Stomach (tissue), 9 donors: ENCODE results near the gene NUP85. TPM values are rescaled to one million over a fixed set of nuclear protein-coding genes. Genes with fewer than 3 reads are reported as not detected.
"Not testable (repeated sequence)": the region's sequence is repeated elsewhere in the genome, so short reads cannot be mapped to it uniquely, and the experiment has no call there.

Experiments used
- DNase-seq, 2 donors: peaks; one replicate each; pipeline versions ENCODE4 v3.0.0 to v3.0.0-alpha.2; 2013 to 2019
- H3K27ac ChIP-seq, 5 donors: fragments of 200-600 bp in 4 of 5; sonication (generic) in 4 of 5; one replicate each; pipeline ENCODE4 v1.5.1; 2013 to 2019; ENCODE audit warnings: mild to moderate bottlenecking in 1 of 5, moderate library complexity in 1 of 5
- H3K27me3 ChIP-seq, 3 donors: fragments of 200-600 bp; sonication (generic); one replicate each; pipeline ENCODE4 v1.5.1; 2017 to 2019; ENCODE audit warnings: mixed run types in 1 of 3
- H3K36me3 ChIP-seq, 4 donors: fragments of 200-600 bp; sonication (generic); 1 replicate in 3 of 4; 2 replicates in 1 of 4; pipeline ENCODE4 v1.5.1; 2016 to 2019
- H3K4me1 ChIP-seq, 4 donors: fragments of 200-600 bp; sonication (generic); one replicate each; pipeline ENCODE4 v1.5.1; 2016 to 2019
- H3K4me3 ChIP-seq, 4 donors: fragments of 200-600 bp; sonication (generic) in 3 of 4; one replicate each; pipeline ENCODE4 v1.5.1; 2016 to 2019; ENCODE audit warnings: mild to moderate bottlenecking in 1 of 4
- H3K9me3 ChIP-seq, 4 donors: fragments of 200-600 bp; sonication (generic); one replicate each; pipeline ENCODE4 v1.5.1; 2016 to 2019
- CTCF ChIP-seq, 7 experiments: fragments of 450-650 bp in 4 of 7; fragments of 200-600 bp in 3 of 7; sonication (generic) in 3 of 7; IDR thresholded peaks; one replicate each; pipeline ENCODE4 v1.5.1; 2016 to 2019; ENCODE audit warnings: antibody characterized with exemption in 7 of 7, control low read depth in 2 of 7, mild to moderate bottlenecking in 1 of 7
- EP300 ChIP-seq: sonication (generic); formaldehyde crosslinking; IDR thresholded peaks from one replicate; pipeline ENCODE4 v1.6.1; 2017; ENCODE audit warnings: antibody characterized with exemption
- POLR2A ChIP-seq, 4 donors: fragments of 450-650 bp; IDR thresholded peaks; one replicate each; pipeline ENCODE4 v1.6.1; 2016; ENCODE audit warnings: antibody characterized with exemption in 4 of 4, control low read depth in 2 of 4, mild to moderate bottlenecking in 1 of 4, moderate library complexity in 1 of 4
- POLR2AphosphoS5 ChIP-seq, 3 donors: sonication (generic); formaldehyde crosslinking; IDR thresholded peaks; one replicate each; pipeline ENCODE4 v1.6.1; 2016; ENCODE audit warnings: antibody characterized with exemption in 3 of 3
- WGBS, 5 donors: extraction: QIAGEN DNeasy Blood & Tissue Kit in 3 of 5; methylation state at CpG; one replicate each; pipeline versions ENCODE4 v1.1.5 to v1.1.7; 2013 to 2018; 5-methylcytosine and 5-hydroxymethylcytosine counted together
- intact Hi-C: fragments of 100-400 bp; cut with DNase I; formaldehyde crosslinking; loops from one replicate; pipeline ENCODE4 v1.15.1; 2023; ENCODE audit warnings: low total_unique reads
- polyA plus RNA-seq, 3 donors: library from polyadenylated mRNA; stranded (reverse); fragments of 200-250 nt; gene quantifications; one replicate each; pipeline ENCODE4 v1.2.3, GENCODE V29; 2013
- total RNA-seq, 5 donors: library from RNA; depleted of rRNA; stranded (reverse); fragments of >200 nt; gene quantifications; one replicate each; pipeline versions ENCODE4 v1.1.0 to v1.2.3, GENCODE V29; 2014 to 2016
- donor health status: healthy with polysubstance abuse.
- donor health status: Bipolar disorder and iron deficiency.
- donor health status: healthy.

NUP85 gene
- total and polyA plus RNA-seq, 8 donors: 20.3 to 220 (median 33.2) TPM

GRCh38 chr17:75191584-75191983 is 13.9 kb upstream of the NUP85 start:
- intact Hi-C loops: no loop called here
- Histone ChIP-seq H3K36me3 (no peaks in the 10 kb centered on the region), H3K4me1 (no peaks in the 10 kb centered on the region), H3K9me3 (no peaks in the 10 kb centered on the region), H3K27ac (no peak overlapping the region), H3K4me3 (no peak overlapping the region), H3K27me3 (no peaks in the 10 kb centered on the region)
- TF ChIP-seq EP300 (no peak), POLR2A (IDR thresholded peaks at IDR 0.05) (no peak), POLR2AphosphoS5 (IDR thresholded peaks at IDR 0.05) (no peak), CTCF (IDR thresholded peaks at IDR 0.05) (no peak)
- peak in 1 of 2 donors; percentile 22 for DNase-seq
- WGBS, 5 donors: 73 to 88% (median 77%) methylated on average over 4 of the region's 4 CpGs

DNA sequence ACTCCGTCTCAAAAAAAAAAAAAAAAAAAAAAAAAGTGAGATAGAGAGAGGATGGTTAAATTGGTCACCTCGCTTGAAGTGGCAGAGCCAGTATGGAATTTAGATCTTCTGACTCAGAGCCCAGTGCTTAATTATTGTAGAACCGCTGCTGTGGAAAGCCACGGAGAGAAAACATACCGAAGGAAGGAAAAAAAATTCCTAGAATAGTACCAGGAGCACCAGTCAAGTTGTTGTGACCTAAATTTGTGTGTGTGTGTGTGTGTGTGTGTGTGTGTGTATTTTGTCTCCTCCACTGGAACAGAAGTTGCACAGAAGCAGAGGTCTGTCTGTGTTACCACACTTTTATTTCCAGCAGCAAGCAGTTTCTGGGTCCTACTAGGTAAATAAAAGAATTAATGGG is 10.6 kb upstream of the NUP85 start:
- Histone ChIP-seq H3K4me1 (no peaks in the 10 kb centered on the region), H3K27me3 (no peaks in the 10 kb centered on the region), H3K27ac (no peak overlapping the region), H3K36me3 (no peaks in the 10 kb centered on the region), H3K4me3 (no peak overlapping the region), H3K9me3 (no peaks in the 10 kb centered on the region)
- intact Hi-C loops: no loop called here
- no peak for TF ChIP-seq EP300
- no peak for TF ChIP-seq POLR2AphosphoS5 (IDR thresholded peaks at IDR 0.05)
- TF ChIP-seq POLR2A (IDR thresholded peaks at IDR 0.05): no peak
- no peak for TF ChIP-seq CTCF (IDR thresholded peaks at IDR 0.05)
- no peak for DNase-seq
- 72 to 90% (median 77%) methylated on average over 4 of the region's 5 CpGs for WGBS, 5 donors

GRCh38 chr17:75199886-75200618 is 5.4 kb upstream of the NUP85 start:
- peaks cover 0 to 11% (median 8%) of the 10 kb centered on the region in 4 donors for H3K4me1 ChIP-seq
- H3K27ac ChIP-seq: no peak overlapping the region
- H3K4me3 ChIP-seq: no peak overlapping the region
- no peaks in the 10 kb centered on the region for H3K9me3 ChIP-seq
- H3K27me3 ChIP-seq: no peaks in the 10 kb centered on the region
- intact Hi-C loops: no loop called here
- no peak for TF ChIP-seq POLR2AphosphoS5 (IDR thresholded peaks at IDR 0.05)
- no peak for TF ChIP-seq POLR2A (IDR thresholded peaks at IDR 0.05)
- TF ChIP-seq CTCF (IDR thresholded peaks at IDR 0.05): no peak
- TF ChIP-seq EP300: no peak
- DNase-seq: no peak
- WGBS, 5 donors: 86 to 94% (median 93%) methylated on average over 6 of the region's 6 CpGs
- no peaks in the 10 kb centered on the region for H3K36me3 ChIP-seq

DNA sequence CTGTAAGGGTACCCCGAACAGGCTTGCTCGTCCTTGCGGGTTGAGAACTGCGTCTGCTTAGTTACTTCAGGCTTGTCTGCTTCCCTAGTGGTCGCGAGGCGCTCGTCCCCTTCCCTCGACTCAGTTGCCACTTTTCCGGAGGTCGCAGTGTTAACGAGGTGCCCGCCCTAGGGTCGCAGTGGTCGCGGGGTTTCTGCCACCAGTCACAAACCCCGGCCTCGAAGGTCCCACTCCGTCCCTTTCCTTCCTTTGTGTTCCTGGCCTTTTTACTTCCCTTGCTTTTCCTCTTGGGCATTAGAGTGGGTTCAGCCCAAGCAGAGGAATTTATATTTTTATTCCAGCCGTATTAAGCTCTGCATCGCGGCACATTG is 299 bp downstream of the NUP85 start:
- Histone ChIP-seq H3K4me1 (peaks cover 14 to 33% (median 32%) of the 10 kb centered on the region in 4 donors), H3K27me3 (no peaks in the 10 kb centered on the region), H3K36me3 (peaks cover 9 to 25% (median 21%) of the 10 kb centered on the region in 4 donors), H3K27ac (peak overlapping the region; percentile 89 to 98 (median 92)), H3K9me3 (no peaks in the 10 kb centered on the region), H3K4me3 (peak overlapping the region; percentile 85 to 96 (median 88))
- WGBS, 5 donors: 0 to 1% (median 0%) methylated on average over 19 to 22 of the region's 22 CpGs
- TF ChIP-seq POLR2AphosphoS5 (IDR thresholded peaks at IDR 0.05): no peak
- TF ChIP-seq CTCF (IDR thresholded peaks at IDR 0.05): no peak
- TF ChIP-seq POLR2A (IDR thresholded peaks at IDR 0.05): no peak
- no peak for TF ChIP-seq EP300
- DNase-seq: no peak
- intact Hi-C loops: no loop called here

DNA sequence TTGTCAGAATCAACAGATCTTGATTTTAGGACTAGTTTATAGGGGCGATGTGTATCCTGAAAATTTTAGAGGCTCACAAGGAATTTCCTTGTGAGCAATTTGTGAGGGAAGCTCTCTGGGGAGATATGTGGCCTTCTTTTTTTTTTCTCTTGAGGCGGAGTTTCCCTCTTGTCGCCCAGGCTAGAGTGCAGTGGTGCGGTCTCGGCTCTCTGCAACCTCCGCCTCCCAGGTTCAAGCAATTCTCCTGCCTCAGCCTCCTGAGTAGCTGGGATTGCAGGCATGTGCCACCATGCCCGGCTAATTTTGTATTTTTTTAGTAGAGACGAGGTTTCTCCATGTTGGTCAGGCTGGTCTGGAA is 1.6 kb downstream of the NUP85 start:
- H3K27me3 ChIP-seq, H3K27ac ChIP-seq, DNase-seq, intact Hi-C loops, H3K9me3 ChIP-seq: not testable (repeated sequence)
- Histone ChIP-seq H3K4me3 (peak overlapping the region in 3 of 4 donors; percentile 87 to 96 (median 88)), H3K36me3 (peaks cover 21 to 37% (median 34%) of the 10 kb centered on the region in 4 donors), H3K4me1 (peaks cover 14 to 33% (median 32%) of the 10 kb centered on the region in 4 donors)
- 81 to 87% (median 84%) methylated on average over 7 to 8 of the region's 8 CpGs for WGBS, 5 donors
